ENCODE measurements around the gene RAB42. TPM values are rescaled to one million over a fixed set of nuclear protein-coding genes. Genes with fewer than 3 reads are reported as not detected.
A peak's percentile ranks its signal among the peaks of the same experiment; 100 is the strongest.

The RAB42 gene, protein sequence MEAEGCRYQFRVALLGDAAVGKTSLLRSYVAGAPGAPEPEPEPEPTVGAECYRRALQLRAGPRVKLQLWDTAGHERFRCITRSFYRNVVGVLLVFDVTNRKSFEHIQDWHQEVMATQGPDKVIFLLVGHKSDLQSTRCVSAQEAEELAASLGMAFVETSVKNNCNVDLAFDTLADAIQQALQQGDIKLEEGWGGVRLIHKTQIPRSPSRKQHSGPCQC
- 8.9 to 12.6 TPM (median 10.1 TPM) in 3 replicates for total RNA-seq (2021)
- Bru-seq, nascent RNA = percentile 61 among the genes with signal in this experiment
- long read RNA-seq, experiment 1, transcript RAB42-202 (2 exons, 857 nt) = major isoform, 49 of 55 reads
- long read RNA-seq, experiment 1, partial matches to known transcripts = 0 of 55 reads
- long read RNA-seq, experiment 1, other reads (novel, unspliced or antisense) = 5 of 55 reads
- long read RNA-seq, experiment 2, partial matches to known transcripts = 4 of 8 reads
- long read RNA-seq, experiment 2, other reads (novel, unspliced or antisense) = 0 of 8 reads
- long read RNA-seq, experiment 3, partial matches to known transcripts = 0 of 1 reads
- long read RNA-seq, experiment 3, other reads (novel, unspliced or antisense) = 1 of 1 reads

DNA sequence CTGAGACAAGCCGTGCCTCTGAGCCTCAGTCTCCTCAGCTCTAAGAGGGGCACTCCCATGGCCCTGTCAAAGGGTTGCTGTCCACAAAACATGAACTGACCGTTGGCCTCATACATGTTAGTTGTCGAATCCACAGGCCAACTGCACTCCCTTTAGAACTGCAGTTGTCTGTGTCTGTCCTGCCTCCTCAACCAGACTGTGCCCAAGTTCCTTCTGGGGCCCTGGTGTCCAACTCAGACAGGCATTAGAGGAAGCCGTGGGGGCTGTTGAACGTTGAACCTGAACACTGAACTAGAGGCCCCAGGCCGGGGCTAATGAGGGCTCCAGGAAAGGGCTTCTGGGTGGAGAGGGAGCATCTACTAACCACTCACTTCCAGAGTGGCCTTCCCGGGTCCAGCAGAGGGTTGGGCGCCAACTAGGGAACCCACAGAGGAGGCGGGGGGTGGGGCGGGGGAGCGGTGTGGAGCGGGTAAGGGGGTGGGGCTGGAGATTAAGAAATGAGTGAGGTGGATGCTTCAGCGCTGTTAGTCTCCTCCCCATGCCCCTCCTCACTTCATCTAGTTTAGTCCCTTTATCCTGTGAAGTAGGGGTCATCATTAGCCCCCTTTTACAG is at the start of gene RAB42:
TSS of gene RAB42 (plus strand) at position 558 of the 613 bp plus-strand sequence. CDS start 247 bp downstream, outside the sequence.
- CTCF ChIA-PET = interaction anchor here (0.6 to 1.0 kb wide), 2 partner anchors 75 to 80 kb away, joined by 3 read pairs; no protein-coding TSS in a partner anchor
- peak within 1 kb of the TSS; percentile 70; the same call in 1 of the 2 replicates for H3K27ac Mint-ChIP-seq

DNA sequence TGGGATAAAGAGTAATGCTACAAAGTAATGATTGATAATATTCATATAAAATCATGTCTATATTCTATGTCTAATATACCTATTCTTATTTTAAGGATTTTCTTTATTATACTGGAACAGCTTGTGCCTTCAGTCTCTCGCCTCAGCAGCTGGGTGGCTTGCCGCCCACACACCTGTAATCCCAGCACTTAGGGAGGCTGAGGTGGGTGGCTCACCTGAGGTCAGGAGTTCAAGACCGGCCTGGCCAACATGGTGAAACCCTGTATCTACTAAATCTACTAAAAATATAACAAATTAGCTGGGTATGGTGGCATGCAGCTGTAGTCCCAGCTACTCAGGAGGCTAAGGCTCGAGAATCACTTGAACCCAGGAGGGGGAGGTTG is 46.8 kb upstream of the RAB42 start:
- ATAC-seq (no peak), DNase-seq (ENCODE audit: low spot score) (no peak)
- Mint-ChIP-seq H3K4me1 (no peaks in the 10 kb centered on the region), H3K27me3 (ENCODE audit: low read depth) (no peaks in the 10 kb centered on the region; the same call in 1 of the 2 replicates), H3K27ac (no peak overlapping the region), H3K9me3 (no peaks in the 10 kb centered on the region), H3K36me3 (no peaks in the 10 kb centered on the region), H3K4me3 (no peak overlapping the region)
- TF ChIP-seq NFE2L1 (CRISPR knock-in tag; IDR thresholded peaks at IDR 0.05) (no peak), GABPB1 (CRISPR knock-in tag; IDR thresholded peaks at IDR 0.05) (no peak), SOX15 (CRISPR knock-in tag; IDR thresholded peaks at IDR 0.05) (no peak), ZBTB21 (CRISPR knock-in tag; IDR thresholded peaks at IDR 0.05; ENCODE audit: borderline replicate concordance) (no peak), ELF4 (CRISPR knock-in tag; IDR thresholded peaks at IDR 0.05; ENCODE audit: low read depth) (no peak), RELA (CRISPR knock-in tag; IDR thresholded peaks at IDR 0.05; ENCODE audit: borderline replicate concordance) (no peak), ZNF263 (CRISPR knock-in tag; IDR thresholded peaks at IDR 0.05; ENCODE audit: low read depth) (no peak), TEAD4 (CRISPR knock-in tag; IDR thresholded peaks at IDR 0.05) (no peak)
- TF ChIP-seq, protein P1, sequence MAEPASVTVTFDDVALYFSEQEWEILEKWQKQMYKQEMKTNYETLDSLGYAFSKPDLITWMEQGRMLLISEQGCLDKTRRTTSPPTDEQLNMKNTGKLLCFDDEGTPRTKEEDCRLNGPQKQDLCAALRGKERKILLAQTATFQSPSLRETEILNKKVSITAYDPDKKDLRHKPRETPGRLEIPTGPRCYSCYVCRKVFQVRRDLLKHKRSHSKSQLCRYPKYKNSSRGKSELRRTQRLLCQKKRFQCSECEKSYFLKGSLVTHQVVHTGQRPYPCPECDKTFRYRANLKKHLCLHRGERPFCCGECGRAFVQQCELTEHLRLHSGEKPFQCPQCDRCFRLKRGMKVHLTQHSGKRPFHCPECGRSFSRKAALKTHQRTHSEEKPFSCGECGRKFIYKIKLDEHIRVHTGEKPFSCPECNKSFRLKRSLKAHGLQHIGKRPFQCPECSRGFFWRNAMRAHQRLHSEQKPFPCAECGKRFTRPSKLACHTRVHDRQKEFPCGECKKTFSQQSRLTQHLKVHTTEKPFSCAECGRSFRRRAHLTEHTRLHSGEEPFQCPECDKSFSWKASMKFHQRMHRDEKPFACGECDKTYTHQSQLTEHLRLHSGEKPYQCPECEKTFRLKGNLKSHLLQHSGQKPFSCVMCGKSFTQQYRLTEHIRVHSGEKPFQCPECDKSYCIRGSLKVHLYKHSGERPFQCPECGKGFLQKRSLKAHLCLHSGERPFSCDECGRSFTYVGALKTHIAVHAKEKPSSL (CRISPR knock-in tag; conservative IDR thresholded peaks at IDR 0.05) = no peak
- TF ChIP-seq, protein P2, sequence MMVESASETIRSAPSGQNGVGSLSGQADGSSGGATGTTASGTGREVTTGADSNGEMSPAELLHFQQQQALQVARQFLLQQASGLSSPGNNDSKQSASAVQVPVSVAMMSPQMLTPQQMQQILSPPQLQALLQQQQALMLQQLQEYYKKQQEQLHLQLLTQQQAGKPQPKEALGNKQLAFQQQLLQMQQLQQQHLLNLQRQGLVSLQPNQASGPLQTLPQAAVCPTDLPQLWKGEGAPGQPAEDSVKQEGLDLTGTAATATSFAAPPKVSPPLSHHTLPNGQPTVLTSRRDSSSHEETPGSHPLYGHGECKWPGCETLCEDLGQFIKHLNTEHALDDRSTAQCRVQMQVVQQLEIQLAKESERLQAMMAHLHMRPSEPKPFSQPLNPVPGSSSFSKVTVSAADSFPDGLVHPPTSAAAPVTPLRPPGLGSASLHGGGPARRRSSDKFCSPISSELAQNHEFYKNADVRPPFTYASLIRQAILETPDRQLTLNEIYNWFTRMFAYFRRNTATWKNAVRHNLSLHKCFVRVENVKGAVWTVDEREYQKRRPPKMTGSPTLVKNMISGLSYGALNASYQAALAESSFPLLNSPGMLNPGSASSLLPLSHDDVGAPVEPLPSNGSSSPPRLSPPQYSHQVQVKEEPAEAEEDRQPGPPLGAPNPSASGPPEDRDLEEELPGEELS (CRISPR knock-in tag; IDR thresholded peaks at IDR 0.05) = no peak
- ChIA-PET CTCF (interaction anchor here (2.1 kb wide), 1 partner anchor 57 kb away, joined by 6 read pairs; no protein-coding TSS in a partner anchor), POLR2A (interaction anchor here (1.2 kb wide), 1 partner anchor 37 kb away, joined by 5 read pairs; no protein-coding TSS in a partner anchor)

More for the DNA sequence above, at the start of gene RAB42:
- ATAC-seq (peak; percentile 67), DNase-seq (ENCODE audit: low spot score) (peak; percentile 48)
- Mint-ChIP-seq H3K4me3 (peak within 1 kb of the TSS; percentile 82), H3K27me3 (ENCODE audit: low read depth) (peaks cover 15% of the 10 kb centered on the region), H3K9me3 (no peaks in the 10 kb centered on the region), H3K4me1 (peaks cover 43% of the 10 kb centered on the region), H3K36me3 (no peaks in the 10 kb centered on the region)
- POLR2A ChIA-PET = interaction anchor here (0.6 to 1.6 kb wide), 2 partner anchors 10 to 51 kb away, joined by 3 to 8 read pairs; partner anchors contain the start of gene TAF12
- TF ChIP-seq ZNF263 (CRISPR knock-in tag; IDR thresholded peaks at IDR 0.05; ENCODE audit: low read depth) = no peak
- TF ChIP-seq JAZF1 (CRISPR knock-in tag; IDR thresholded peaks at IDR 0.05) = no peak
- TF ChIP-seq, protein P3, sequence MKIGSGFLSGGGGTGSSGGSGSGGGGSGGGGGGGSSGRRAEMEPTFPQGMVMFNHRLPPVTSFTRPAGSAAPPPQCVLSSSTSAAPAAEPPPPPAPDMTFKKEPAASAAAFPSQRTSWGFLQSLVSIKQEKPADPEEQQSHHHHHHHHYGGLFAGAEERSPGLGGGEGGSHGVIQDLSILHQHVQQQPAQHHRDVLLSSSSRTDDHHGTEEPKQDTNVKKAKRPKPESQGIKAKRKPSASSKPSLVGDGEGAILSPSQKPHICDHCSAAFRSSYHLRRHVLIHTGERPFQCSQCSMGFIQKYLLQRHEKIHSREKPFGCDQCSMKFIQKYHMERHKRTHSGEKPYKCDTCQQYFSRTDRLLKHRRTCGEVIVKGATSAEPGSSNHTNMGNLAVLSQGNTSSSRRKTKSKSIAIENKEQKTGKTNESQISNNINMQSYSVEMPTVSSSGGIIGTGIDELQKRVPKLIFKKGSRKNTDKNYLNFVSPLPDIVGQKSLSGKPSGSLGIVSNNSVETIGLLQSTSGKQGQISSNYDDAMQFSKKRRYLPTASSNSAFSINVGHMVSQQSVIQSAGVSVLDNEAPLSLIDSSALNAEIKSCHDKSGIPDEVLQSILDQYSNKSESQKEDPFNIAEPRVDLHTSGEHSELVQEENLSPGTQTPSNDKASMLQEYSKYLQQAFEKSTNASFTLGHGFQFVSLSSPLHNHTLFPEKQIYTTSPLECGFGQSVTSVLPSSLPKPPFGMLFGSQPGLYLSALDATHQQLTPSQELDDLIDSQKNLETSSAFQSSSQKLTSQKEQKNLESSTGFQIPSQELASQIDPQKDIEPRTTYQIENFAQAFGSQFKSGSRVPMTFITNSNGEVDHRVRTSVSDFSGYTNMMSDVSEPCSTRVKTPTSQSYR (CRISPR knock-in tag; IDR thresholded peaks at IDR 0.05) = no peak
- TF ChIP-seq CREM (CRISPR knock-in tag; IDR thresholded peaks at IDR 0.05) = no peak

Measured in WTC11 (cell line).